A549 (cell line): ENCODE results near the gene ACER2.

Experiments
- BHLHE40 ChIP-seq: IDR thresholded peaks from 2 replicates; pipeline ENCODE4 v1.6.1; 2012; ENCODE audit warnings: low read depth, low read length, inconsistent platforms
- CBX2 ChIP-seq: fragments of 200-600 bp; sonication (generic); IDR thresholded peaks from 2 replicates; pipeline ENCODE4 v1.6.1; 2016; ENCODE audit warnings: low read depth, mild to moderate bottlenecking, borderline replicate concordance
- CTCF ChIP-seq: fragments of >200 bp; sonication (Bioruptor Twin); formaldehyde crosslinking; IDR thresholded peaks from 3 replicates; pipeline ENCODE4 v1.5.1; 2016
- ELK1 ChIP-seq: fragments of 150-350 bp; IDR thresholded peaks from 2 replicates; pipeline ENCODE4 v1.6.1; 2014; ENCODE audit warnings: low read depth, mild to moderate bottlenecking, low read length
- EP300 ChIP-seq, 2 experiments: fragments of >200 bp; sonication (Bioruptor Twin); formaldehyde crosslinking; IDR thresholded peaks; 2 replicates in 1 of 2; 3 replicates in 1 of 2; pipeline ENCODE4 v1.6.1; 2016 to 2017
- HMGXB4 ChIP-seq: fragments of 250-450 bp; sonication (Bioruptor Pico); IDR thresholded peaks from 2 replicates; pipeline ENCODE4 v1.5.0; 2021; ENCODE audit warnings: mild to moderate bottlenecking, moderate library complexity, borderline replicate concordance
- JUN ChIP-seq, 2 experiments: fragments of >200 bp; sonication (Bioruptor Twin); formaldehyde crosslinking; IDR thresholded peaks; 2 replicates in 1 of 2; 3 replicates in 1 of 2; pipeline ENCODE4 v1.6.1; 2016 to 2017
- KDM5A ChIP-seq: fragments of 200-600 bp; sonication (generic); IDR thresholded peaks from 2 replicates; pipeline ENCODE4 v1.6.1; 2016; ENCODE audit warnings: antibody characterized with exemption, mild to moderate bottlenecking
- MAFK ChIP-seq: fragments of 450-650 bp; IDR thresholded peaks from 2 replicates; pipeline ENCODE4 v1.6.1; 2014; ENCODE audit not compliant: partially characterized antibody
- MAX ChIP-seq: IDR thresholded peaks from 2 replicates; pipeline ENCODE4 v1.6.1; 2012
- POLR2A ChIP-seq: IDR thresholded peaks from 2 replicates; pipeline ENCODE4 v1.6.1; 2012; ENCODE audit warnings: mild to moderate bottlenecking, low read length
- RCOR1 ChIP-seq: fragments of 150-350 bp; IDR thresholded peaks from 2 replicates; pipeline ENCODE4 v1.6.1; 2014; ENCODE audit warnings: antibody characterized with exemption, low read length, low read depth
- SMC3 ChIP-seq: fragments of >200 bp; sonication (Bioruptor Twin); formaldehyde crosslinking; IDR thresholded peaks from 3 replicates; pipeline ENCODE4 v1.6.1; 2018; ENCODE audit warnings: inconsistent platforms

GRCh38 chr9:19397845-19398244 lies 11.0 kb upstream of the ACER2 start:
- no peak for TF ChIP-seq MAX
- TF ChIP-seq BHLHE40 = no peak
- TF ChIP-seq POLR2A = no peak
- no peak for TF ChIP-seq CTCF
- TF ChIP-seq EP300 (IDR thresholded peaks at IDR 0.05) = no peak
- no peak for TF ChIP-seq ELK1
- TF ChIP-seq JUN (IDR thresholded peaks at IDR 0.05) = no peak
- no peak for TF ChIP-seq MAFK
- no peak for TF ChIP-seq SMC3
- no peak for TF ChIP-seq RCOR1
- no peak for TF ChIP-seq KDM5A
- no peak for TF ChIP-seq HMGXB4 (CRISPR knock-in tag)
- no peak for TF ChIP-seq CBX2
